Astrocyte of the cerebellum (primary cell): ENCODE data around the gene YEATS2.

ENCODE experiments used
- DNase-seq: peaks from one replicate; pipeline ENCODE4 v3.0.0-alpha.2; 2011; ENCODE audit warnings: low read depth
- H3K4me3 ChIP-seq: 2 replicates; pipeline ENCODE4 v1.5.1; 2011; ENCODE audit warnings: mild to moderate bottlenecking, low read depth, low read length, moderate library complexity
- in situ Hi-C: cut with HindIII; loops from 2 replicates; pipeline ENCODE4 v1.10.0; 2017; ENCODE audit warnings: low sequenced_read_pairs
- TF ChIP-seq, protein P1 (sequence below): IDR thresholded peaks from 2 replicates; pipeline ENCODE4 v1.5.1; 2012; ENCODE audit warnings: low read length, low read depth, moderate library complexity, mild to moderate bottlenecking; ENCODE audit errors: missing control alignments

The YEATS2 gene

DNA sequence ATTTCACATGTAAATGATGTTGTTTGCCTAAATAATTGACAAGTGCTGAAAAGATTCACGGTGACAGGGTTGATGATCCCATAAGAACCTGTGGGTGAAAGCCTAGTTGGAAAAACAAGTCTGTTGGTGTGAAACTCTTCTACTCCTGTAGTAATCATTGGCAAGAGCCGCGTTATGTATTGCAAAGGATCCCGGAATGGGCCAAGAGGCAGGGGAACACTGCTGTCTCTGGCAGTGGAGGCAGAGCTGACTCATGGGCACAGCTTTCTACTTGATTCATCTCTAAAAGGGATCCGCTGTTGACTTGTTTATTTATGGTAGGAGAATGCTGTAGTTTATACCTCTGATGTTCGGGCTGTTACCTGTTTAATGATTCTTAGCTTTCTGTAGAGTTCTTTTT lies 64.7 kb downstream of the YEATS2 start:
- TF ChIP-seq, protein P1, sequence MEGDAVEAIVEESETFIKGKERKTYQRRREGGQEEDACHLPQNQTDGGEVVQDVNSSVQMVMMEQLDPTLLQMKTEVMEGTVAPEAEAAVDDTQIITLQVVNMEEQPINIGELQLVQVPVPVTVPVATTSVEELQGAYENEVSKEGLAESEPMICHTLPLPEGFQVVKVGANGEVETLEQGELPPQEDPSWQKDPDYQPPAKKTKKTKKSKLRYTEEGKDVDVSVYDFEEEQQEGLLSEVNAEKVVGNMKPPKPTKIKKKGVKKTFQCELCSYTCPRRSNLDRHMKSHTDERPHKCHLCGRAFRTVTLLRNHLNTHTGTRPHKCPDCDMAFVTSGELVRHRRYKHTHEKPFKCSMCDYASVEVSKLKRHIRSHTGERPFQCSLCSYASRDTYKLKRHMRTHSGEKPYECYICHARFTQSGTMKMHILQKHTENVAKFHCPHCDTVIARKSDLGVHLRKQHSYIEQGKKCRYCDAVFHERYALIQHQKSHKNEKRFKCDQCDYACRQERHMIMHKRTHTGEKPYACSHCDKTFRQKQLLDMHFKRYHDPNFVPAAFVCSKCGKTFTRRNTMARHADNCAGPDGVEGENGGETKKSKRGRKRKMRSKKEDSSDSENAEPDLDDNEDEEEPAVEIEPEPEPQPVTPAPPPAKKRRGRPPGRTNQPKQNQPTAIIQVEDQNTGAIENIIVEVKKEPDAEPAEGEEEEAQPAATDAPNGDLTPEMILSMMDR, result no peak
- DNase-seq, result no peak
- H3K4me3 ChIP-seq, result no peak overlapping the region
- in situ Hi-C loops, result no loop called here

DNA sequence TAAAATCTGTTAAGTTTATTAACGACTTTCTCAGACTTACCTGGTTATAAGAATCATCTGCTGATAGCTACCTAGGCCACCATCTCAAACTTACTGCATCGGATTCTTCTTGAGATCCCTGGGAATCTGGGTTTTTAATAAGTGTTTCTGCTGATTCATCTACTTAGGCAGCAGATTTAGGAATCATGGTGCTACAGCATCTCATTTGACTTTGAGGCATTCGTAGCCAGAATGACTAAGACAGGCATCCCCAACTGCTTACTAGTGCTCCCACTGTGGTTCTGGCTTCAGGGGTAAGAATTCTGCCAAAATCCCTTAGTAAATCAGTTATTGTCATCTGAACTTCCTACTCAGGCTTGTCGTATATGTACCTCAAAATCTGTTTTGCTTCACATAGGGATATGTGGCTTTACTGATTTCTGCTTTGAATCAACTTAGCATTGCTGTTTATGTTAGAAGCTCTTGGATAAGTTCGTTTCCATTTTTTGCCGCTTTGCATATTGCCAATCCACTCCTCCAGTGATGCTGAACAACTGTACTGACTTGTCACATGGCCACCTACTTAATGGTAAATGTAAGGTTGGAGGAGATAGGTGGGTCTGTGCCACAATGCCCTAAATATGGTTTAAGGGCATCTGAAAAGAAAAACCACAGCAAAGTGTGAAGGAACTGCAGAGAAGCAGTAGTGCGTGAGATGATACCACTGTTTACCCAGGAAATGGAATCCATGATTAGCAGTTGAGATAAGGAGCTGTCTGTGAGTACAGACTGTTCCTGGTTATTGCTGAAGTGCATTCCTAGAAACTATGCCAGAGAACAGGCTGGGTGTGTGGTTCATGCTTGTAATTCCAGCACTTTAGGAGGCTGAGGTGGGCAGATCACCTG lies 67.5 kb downstream of the YEATS2 start:
- peak; percentile 75 for DNase-seq
- in situ Hi-C loops, result no loop called here
- TF ChIP-seq, protein P1, result no peak
- no peak overlapping the region for H3K4me3 ChIP-seq

DNA sequence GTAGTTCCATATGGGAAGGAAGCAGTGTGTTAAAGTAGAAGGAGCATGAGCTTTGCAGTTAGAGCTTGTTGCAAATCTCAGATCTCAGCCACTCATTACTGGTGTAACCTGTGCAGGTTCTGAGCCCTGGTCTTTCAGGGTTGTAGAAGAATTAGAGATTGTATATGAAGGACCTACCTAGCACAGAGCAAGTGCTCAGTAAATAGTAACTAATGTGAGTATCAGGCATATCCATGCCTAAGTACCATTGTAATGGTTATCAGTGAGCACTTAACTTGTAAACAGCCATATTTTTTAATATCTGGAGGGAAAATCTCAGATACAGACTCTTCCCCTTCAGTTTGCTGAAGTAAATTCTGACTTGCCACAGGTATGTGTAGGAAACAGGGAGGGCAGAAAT lies 68.5 kb downstream of the YEATS2 start:
- TF ChIP-seq, protein P1, result no peak
- DNase-seq, result no peak
- in situ Hi-C loops, result no loop called here
- no peak overlapping the region for H3K4me3 ChIP-seq

DNA sequence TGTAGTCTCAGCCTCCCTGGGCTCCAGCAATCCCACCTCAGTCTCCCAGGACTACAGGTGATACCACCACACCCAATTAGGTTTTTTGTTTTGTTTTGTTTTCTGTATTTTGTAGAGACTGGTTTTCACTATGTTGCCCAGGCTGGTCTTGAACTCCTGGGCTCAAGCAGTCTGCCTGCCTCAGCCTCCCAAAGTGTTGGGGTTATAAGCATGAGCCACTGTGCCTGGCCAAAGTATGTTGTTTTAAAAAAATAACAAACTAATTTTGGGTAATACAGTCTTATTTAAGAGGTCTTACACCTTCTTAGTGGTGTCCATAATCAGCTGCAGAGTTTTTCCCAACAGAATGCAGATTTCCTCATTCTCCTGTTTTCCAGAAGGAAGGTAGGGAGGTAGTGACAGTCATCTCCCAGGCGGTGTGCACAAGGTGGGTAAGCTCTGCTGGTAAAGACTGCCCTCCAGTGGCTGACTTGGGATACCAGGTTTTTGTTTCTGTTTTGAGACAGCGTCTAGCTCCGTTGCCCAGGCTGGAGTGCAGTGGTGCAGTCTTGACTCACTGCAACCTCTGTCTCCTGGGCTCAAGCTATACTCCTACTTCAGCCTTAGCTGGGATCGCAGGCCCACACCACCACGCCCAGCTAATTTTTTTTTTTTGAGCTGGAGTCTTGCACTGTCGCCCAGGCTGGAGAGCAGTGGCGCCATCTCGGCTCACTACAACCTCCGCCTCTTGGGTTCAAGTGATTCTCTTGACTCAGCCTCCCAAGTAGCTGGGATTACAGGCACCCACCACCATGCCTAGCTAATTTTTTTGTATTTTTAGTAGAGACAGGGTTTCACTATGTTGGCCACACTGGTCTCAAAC lies 69.4 kb downstream of the YEATS2 start:
- DNase-seq, result peak; percentile 67
- in situ Hi-C loops, result no loop called here
- no peak overlapping the region for H3K4me3 ChIP-seq
- TF ChIP-seq, protein P1, result peak; percentile 85

DNA sequence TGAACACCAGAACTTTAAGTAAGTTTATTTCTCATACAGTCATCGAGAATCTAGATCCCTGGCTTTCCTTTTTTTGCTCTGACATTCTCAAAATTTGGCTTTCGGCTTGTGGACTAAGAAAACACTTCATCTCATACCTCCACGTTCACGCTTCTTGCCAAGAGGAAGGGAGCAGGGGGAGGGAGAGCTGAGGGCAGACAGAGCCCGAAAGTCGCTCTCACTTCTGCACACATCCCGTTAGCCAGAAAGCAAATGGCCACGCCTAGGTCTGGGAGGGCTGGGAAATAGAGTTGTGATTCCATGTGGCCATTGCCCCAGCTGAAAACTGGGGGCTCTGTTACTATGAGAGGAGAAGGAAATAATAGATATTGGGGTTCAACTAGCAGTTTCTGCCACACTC lies 70.5 kb downstream of the YEATS2 start:
- DNase-seq, result no peak
- in situ Hi-C loops, result no loop called here
- H3K4me3 ChIP-seq, result no peak overlapping the region
- TF ChIP-seq, protein P1, result no peak

DNA sequence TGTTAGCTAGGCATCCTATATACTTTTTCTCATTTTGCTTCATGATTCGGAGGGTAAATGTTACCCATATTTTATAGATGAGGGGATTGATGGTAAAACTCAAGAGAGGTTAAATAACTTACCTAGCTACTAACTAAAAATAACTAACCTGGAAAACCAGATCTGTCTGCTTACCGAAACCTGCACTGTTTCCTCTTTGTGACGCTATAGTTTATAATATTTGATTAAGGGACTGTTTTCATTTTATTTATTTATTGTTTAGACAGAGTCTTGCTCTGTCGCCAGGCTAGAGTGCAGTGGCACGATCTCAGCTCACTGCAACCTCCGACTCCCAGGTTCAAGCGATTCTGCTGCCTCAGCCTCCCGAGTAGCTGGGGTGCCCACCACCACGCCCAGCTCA lies 71.9 kb downstream of the YEATS2 start:
- TF ChIP-seq, protein P1, result no peak
- H3K4me3 ChIP-seq, result no peak overlapping the region
- no peak for DNase-seq
- in situ Hi-C loops, result no loop called here
